Measurements from ENCODE around the gene NCAM1. TPM values are rescaled to one million over a fixed set of nuclear protein-coding genes. Genes with fewer than 3 reads are reported as not detected.
"Not testable (repeated sequence)": the region's sequence is repeated elsewhere in the genome, so short reads cannot be mapped to it uniquely, and the experiment has no call there.

The NCAM1 gene
- total and polyA plus RNA-seq, 7 donors = 0.46 to 124 (median 64.2) TPM

DNA sequence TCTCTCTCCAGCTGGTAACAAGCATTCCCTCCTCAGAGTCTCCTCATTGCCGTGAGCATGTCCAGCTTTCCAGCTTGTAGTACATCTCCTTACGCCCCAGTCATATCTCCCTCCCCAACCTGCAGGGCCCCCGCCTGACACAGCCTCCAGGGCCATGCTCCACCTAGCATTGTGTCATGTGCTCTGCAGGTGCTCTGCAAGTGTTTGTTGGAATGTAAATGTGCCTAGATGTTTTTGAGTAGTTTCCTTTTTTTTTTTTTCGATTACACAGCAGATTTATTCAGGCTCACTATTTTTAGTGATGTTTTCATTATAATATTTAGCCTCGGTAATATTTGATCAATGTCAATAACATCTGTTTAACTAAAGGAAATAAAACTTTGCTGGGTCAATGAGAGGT is 82.5 kb downstream of the NCAM1 start:
- H3K4me1 ChIP-seq = no peaks in the 10 kb centered on the region
- H3K27me3 ChIP-seq = no peaks in the 10 kb centered on the region
- no peak overlapping the region for H3K4me3 ChIP-seq
- H3K27ac ChIP-seq = no peak overlapping the region
- H3K36me3 ChIP-seq = no peaks in the 10 kb centered on the region
- intact Hi-C loops (cut with DNase I) = no loop called here
- WGBS, 2 donors = 58 to 79% methylated on average over 5 of the region's 5 CpGs
- H3K9me3 ChIP-seq = no peaks in the 10 kb centered on the region
- no peak for DNase-seq
- no peak for TF ChIP-seq POLR2AphosphoS5 (IDR thresholded peaks at IDR 0.05)
- no peak for TF ChIP-seq CTCF (IDR thresholded peaks at IDR 0.05)
- no peak for TF ChIP-seq POLR2A (IDR thresholded peaks at IDR 0.05)
- no peak for TF ChIP-seq EP300 (IDR thresholded peaks at IDR 0.05)

- Histone ChIP-seq H3K4me1 (no peaks in the 10 kb centered on the region), H3K27me3 (no peaks in the 10 kb centered on the region), H3K4me3 (no peak overlapping the region), H3K36me3 (no peaks in the 10 kb centered on the region), H3K9me3 (no peaks in the 10 kb centered on the region), H3K27ac (no peak overlapping the region)
- no peak for DNase-seq
- intact Hi-C loops (cut with DNase I) = no loop called here
- TF ChIP-seq CTCF (IDR thresholded peaks at IDR 0.05) (no peak), POLR2A (IDR thresholded peaks at IDR 0.05) (no peak), EP300 (IDR thresholded peaks at IDR 0.05) (no peak), POLR2AphosphoS5 (IDR thresholded peaks at IDR 0.05) (no peak)
- 85 to 88% methylated on average over 15 of the region's 15 CpGs for WGBS, 2 donors
These were observed 83.9 kb downstream of the NCAM1 start for GRCh38 chr11:113045146-113045545.

DNA sequence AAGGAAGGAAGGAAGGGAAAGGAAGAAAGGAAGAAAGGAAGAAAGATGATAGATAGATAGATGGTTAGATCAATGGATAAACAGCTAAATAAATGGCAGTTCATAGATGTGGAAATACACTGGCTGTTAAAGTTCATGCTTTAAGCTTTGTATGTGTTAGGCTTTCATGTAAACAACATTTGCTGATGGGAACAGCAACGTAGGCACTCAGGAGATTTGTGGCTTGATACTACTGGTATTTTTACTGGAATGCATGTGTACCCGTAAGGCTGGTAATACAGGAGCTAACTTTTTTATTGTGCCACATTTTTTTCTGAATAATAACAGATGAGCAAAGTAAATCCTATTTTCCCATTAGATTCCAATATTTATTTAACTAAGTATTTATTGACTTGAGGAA is 85.6 kb downstream of the NCAM1 start:
- intact Hi-C loops (cut with DNase I) = no loop called here
- DNase-seq = no peak
- Histone ChIP-seq H3K9me3 (no peaks in the 10 kb centered on the region), H3K36me3 (no peaks in the 10 kb centered on the region), H3K27me3 (no peaks in the 10 kb centered on the region), H3K4me1 (no peaks in the 10 kb centered on the region), H3K27ac (no peak overlapping the region), H3K4me3 (no peak overlapping the region)
- WGBS, 2 donors = 48 to 58% methylated on average over 2 of the region's 2 CpGs
- no peak for TF ChIP-seq POLR2AphosphoS5 (IDR thresholded peaks at IDR 0.05)
- no peak for TF ChIP-seq POLR2A (IDR thresholded peaks at IDR 0.05)
- TF ChIP-seq CTCF (IDR thresholded peaks at IDR 0.05) = no peak
- TF ChIP-seq EP300 (IDR thresholded peaks at IDR 0.05) = no peak

DNA sequence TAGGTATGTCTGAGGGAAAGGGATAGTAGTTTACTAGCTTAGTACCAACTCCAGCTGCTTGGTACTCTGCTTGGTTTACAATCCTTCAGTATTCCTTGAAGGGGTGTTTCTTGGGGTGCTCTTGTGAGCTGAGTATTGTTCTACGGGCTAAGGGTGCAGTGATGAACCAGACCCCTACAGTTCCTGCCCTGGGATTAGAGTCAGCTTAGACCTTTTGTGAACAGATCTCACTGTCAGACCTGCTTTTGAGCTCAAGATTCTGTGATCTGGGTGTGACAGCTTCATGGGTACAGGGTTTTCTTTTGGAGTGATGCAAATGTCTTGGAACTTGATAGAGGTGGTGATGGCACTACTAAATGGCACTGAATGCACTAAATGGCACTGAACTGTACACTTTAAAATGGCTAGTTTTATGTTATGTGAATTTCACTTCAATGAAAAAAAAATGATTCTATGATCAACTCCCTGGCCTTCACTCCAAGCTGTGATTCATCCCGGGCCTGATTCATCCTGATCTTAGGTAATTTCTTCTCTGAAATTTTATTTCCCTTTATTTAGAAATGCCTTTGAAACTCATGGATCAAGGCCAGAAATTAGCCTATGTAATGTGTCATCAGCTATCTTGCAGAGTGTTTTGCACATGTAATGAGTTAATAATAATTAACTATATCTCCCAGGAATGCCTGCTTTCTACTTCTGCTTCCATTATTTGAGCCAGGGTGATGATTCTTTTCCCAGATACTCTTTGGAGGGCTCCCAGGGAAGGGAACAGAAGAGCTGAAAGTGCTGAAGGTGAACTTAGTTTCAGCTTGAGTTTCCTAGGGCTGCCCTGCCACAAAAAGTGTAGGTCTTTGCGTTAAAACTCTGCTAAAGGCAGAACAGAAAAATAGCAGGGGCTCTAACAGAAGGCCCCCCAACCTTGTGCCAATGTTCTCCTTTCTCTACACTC is 87.9 kb downstream of the NCAM1 start:
- Histone ChIP-seq H3K4me3 (no peak overlapping the region), H3K27ac (no peak overlapping the region), H3K27me3 (no peaks in the 10 kb centered on the region), H3K36me3 (no peaks in the 10 kb centered on the region), H3K9me3 (no peaks in the 10 kb centered on the region), H3K4me1 (no peaks in the 10 kb centered on the region)
- intact Hi-C loops (cut with DNase I) = no loop called here
- no peak for DNase-seq
- 88 to 91% methylated on average over 3 of the region's 3 CpGs for WGBS, 2 donors
- TF ChIP-seq POLR2A (IDR thresholded peaks at IDR 0.05) (no peak), EP300 (IDR thresholded peaks at IDR 0.05) (no peak), CTCF (IDR thresholded peaks at IDR 0.05) (no peak), POLR2AphosphoS5 (IDR thresholded peaks at IDR 0.05) (no peak)

DNA sequence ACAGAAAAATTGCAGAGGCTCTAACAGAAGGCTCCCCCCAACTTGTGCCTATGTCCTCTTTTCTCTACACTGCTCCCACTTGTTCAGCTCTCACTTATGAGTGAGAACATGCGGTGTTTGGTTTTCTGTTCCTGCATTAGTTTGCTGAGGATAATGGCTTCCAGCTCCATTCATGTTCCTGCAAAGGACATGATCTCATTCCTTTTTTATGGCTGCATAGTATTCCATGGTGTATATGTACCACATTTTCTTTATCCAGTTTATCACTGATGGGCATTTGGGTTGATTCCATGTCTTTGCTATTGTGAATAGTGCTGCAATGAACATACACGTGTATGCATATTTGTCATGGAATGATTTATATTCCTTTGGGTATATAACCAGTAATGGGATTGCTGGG is 91.8 kb downstream of the NCAM1 start:
- H3K36me3 ChIP-seq; H3K4me3 ChIP-seq; H3K4me1 ChIP-seq; H3K27ac ChIP-seq; H3K9me3 ChIP-seq; DNase-seq; H3K27me3 ChIP-seq; intact Hi-C loops (cut with DNase I): not testable (repeated sequence)
- 92 to 96% methylated on average over 2 of the region's 2 CpGs for WGBS, 2 donors

All from sigmoid colon (tissue), 7 donors.